Stimulated activated naive CD4-positive, alpha-beta T cell treated with Interleukin-2 at 50 U/mL for 16 hours (primary cell): ENCODE results near the gene GP9.

Experiments
- DNase-seq: peaks from one replicate; lab custom pipeline; 2025; lab: John Stamatoyannopoulos, UW

GP9 gene

GRCh38 chr3:129028866-129029265 is 31.7 kb upstream of the GP9 start:
- no peak for DNase-seq

- no peak for DNase-seq
Observed at GRCh38 chr3:129030611-129031010, 30.0 kb upstream of the GP9 start.

- no peak for DNase-seq
Observed at GRCh38 chr3:129031476-129032215, 28.9 kb upstream of the GP9 start.

GRCh38 chr3:129032716-129033115 is 27.9 kb upstream of the GP9 start:
- DNase-seq, result no peak

- no peak for DNase-seq
Observed at GRCh38 chr3:129033151-129033550, 27.4 kb upstream of the GP9 start.

DNA sequence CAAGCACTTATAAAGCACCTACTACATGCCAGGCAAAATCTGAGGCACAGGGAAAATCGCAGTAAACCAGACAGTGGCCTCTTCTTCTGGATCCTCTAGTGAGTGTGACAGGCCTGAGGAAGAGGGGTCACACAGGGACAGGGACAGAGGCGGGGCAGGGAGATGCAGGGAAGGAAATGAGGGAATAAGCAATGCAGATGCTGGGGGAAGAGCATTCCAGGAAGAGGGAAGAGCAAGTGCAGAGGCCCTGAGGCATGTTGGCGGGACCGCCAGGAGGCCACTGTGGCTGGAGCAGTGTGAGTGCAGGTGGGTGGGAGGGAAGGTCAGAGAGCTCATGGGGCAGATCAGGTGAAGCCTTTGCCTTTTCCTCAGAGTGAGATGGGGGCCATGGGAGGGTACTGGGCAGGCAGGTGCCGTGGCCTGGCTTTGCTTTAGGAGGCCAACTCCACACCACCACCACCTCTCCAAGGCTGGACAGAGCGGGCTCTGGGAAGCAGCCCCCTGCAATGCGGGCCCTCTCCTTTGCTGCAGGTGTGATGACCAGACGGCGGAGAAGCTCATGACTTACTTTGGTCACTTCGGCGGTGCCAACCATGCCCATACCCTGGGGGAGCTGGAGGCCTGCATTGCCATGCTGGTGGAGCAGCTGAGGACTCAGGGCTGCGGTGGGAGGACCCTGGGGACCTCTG is 26.8 kb upstream of the GP9 start:
- DNase-seq, result no peak

GRCh38 chr3:129034642-129035041 is 25.9 kb upstream of the GP9 start:
- no peak for DNase-seq

GRCh38 chr3:129035360-129036221 is 25.0 kb upstream of the GP9 start:
- DNase-seq, result no peak

GRCh38 chr3:129036222-129037092 is 24.1 kb upstream of the GP9 start:
- DNase-seq, result no peak

DNA sequence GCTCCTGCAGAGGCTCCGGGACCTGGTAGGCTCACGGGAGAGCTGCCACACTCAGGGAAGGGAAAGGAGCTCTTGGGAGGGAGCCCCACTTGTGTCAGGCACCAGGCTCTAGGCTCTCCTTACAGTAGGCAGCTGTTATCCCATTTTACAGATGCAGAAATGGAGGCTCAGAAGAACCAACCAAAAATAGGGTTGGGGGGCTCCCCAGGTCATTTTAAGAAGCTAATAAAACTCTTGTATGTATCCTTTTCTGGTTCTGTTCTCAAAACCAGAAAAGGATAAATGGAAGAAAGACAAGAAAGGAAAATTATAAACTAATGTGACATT is 23.5 kb upstream of the GP9 start:
- DNase-seq, result no peak

DNA sequence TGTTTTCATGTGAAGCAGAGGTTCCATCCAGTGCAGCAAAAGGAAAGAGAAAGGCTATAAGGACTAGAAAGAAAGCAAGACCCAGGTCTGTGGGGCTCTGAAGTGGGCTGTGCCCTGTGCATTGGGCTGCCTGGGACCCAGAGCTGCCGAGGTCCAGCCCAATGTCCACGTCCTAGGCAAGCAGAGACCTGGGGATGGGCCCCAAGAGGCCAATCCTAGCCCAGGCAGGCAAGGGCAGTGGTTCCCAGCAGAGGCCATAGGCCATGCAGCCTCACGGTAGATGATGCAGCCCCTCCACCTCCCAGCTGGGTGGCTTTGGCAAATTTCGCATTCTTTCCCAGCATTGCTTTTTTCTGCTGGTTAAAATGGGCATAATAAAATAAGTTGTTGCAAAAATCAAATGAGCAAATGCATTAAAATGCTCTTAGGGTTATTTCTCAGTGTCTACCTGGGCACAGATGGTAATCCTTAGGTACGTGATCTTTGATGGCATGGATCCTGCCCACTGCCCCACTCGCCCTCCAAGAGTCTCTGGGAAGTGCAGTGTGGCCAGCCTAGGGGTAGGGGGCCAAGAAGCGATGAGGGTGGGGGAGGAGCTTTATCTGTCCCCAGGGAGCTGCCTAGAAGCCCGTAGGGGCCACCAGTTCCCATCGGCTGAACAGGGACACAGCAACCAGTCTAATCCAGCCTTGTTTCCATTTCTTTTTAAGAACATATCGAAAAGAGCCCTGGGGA is 22.3 kb upstream of the GP9 start:
- no peak for DNase-seq

DNA sequence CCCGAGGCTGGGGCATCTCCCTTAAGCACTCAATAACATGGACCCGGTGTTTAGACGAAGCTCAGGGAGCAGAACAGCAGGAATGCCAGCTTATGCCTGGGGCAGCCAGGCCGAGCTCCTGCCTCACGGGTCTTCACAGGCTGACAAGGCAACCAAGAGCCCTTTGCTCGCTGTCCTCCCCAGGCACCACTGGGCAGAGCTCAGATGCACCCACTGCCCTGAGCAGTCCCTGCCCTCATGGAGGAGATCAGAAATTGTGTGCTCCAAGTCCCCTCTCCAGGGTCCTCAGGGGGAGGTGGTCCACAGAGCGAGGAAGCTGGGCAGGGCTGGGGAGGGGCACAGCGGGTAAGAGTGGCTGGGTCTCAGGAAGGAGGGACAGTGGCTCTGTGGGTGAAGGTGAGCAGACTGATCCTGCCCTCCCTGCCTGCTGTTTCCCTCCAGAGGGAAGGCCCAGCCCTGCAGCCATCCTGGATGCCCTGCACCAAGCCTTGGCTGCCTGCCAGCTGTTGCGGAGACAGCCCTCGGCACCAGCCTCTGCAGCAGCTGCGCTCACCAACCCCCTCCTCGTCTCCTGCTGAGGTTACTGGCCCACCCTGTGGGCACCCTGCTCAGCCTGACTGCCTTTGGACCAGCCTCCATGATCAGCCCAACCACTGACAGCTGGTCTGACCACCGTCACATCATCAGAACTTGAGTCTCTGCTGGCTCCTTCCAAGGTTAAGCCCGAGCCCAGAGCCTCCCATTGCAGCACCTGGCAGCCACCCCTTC is 21.1 kb upstream of the GP9 start:
- no peak for DNase-seq

DNA sequence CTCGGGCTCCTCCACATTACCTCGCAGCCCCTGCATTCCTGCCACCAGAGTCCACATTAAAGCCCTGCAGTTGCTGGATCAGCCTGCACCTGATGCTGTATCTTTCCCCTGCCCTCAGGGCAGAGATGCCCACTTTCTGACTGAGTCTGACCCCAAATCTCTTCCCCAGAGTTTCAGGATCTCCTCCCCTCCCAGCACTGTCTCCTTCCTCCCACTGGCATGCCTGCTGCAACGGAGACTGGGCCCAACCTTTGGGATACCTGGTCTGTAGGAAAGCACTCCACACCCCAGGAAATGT is 20.6 kb upstream of the GP9 start:
- DNase-seq, result no peak

- DNase-seq, result no peak
Observed at GRCh38 chr3:129040579-129041300, 19.8 kb upstream of the GP9 start.

- DNase-seq, result no peak
Observed at GRCh38 chr3:129045675-129046036, 14.9 kb upstream of the GP9 start.

DNA sequence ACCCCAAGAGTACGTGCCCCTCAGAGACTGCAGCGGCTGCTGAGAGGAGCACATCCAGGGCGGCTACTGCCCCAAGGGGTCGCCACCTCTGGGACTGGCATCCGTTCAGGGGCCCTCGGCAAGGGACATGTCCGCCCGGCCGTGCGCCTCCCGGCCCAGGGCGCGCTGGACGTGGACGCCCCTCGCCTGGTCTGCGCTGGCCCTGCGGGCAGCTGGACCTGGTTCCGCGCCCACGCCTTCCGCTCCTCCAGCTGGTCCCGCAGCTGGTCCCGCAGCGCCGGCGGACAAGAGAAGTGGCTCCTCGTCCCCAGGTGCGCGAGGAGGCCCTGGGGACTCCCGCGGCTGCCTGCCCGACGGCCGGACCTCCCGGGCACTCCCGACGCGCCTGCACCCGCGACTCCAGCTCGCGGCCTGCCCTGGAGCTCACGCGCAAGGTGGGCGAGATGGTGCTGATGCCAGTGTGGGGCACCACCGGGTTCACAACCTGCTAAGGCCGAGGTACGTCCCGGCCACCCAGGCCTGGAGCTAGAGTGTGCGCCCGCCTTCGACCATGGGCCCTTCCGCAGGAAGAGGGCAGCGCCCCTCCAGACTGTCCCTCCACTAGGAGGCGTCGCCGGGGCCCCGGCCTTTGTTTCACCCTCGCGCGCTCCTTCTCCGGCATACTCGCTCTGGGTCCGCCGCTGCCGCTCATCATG is 14.4 kb upstream of the GP9 start:
- DNase-seq, result no peak

DNA sequence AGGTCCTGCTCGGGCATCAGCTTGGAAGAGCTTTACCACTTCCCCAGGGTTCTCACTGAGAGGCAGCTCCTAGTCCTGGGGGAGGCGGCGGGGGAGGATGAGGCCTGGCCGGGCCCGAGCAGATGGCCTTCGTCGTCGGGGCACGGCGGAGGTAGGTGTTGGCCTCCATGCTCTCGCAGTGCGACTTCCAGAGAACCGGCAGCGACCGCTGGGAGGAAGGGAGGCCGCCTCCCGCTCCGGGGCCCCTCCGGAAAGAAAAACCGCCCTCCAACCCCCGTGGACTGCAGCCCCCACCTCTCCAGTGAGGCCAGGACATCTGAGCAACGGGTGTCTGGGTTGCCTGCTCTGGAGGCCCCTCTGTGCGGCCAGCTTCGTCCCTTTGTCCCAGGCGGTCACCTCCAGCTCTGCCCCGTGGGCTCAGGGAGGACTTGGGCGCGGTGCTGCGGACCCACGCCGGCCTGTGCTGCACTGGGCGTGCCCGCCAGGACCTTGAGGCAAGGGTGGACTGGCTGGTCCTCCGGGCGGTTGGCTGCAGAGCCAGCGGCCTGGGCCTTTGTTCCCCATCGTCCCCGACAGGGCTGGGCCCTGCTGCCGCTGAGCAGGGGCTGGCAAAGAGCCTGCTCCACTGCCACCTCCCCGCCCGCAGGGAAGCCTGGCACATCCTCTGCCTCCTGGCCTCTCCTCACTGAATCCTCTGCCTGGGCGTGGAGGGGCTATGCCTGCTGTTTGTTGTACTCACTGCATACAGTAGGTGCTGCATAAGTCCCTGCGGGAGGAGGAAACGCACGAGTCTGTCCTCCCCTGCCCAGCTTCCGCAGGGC is 13.6 kb upstream of the GP9 start:
- no peak for DNase-seq

- no peak for DNase-seq
Observed at GRCh38 chr3:129047553-129047839, 13.1 kb upstream of the GP9 start.
